K562 (cell line): ENCODE measurements around the gene RAE1.

Experiments used
- BCOR ChIP-seq: fragments of 450-650 bp; IDR thresholded peaks from 2 replicates; pipeline ENCODE4 v1.6.1; 2016
- CHD4 ChIP-seq: fragments of 200-600 bp; sonication (generic); IDR thresholded peaks from 3 replicates; pipeline ENCODE4 v1.6.1; 2012; ENCODE audit warnings: low read depth, mild to moderate bottlenecking, mixed read lengths, low read length, inconsistent platforms; ENCODE audit not compliant: insufficient read depth, insufficient replicate concordance, poor library complexity, severe bottlenecking
- FOXK2 ChIP-seq, 2 experiments: fragments of 450-650 bp; IDR thresholded peaks in 1 of 2; conservative IDR thresholded peaks in 1 of 2; 2 replicates each; pipeline ENCODE4 v1.6.1; 2016; ENCODE audit warnings: low read depth in 2 of 2, mild to moderate bottlenecking in 1 of 2
- GABPB1 ChIP-seq: sonication (generic); formaldehyde crosslinking; IDR thresholded peaks from 2 replicates; pipeline ENCODE4 v1.8.0; 2022; ENCODE audit warnings: mild to moderate bottlenecking, missing genetic modification reagents
- POLR2A ChIP-seq: fragments of 450-650 bp; conservative IDR thresholded peaks from 2 replicates; pipeline ENCODE4 v1.6.1; 2016
- TBL1XR1 ChIP-seq, 2 experiments: IDR thresholded peaks; 2 replicates each; pipeline ENCODE4 v1.6.1; 2012; ENCODE audit warnings: improper control_type of control experiment in 2 of 2, low read length in 2 of 2, mild to moderate bottlenecking in 1 of 2
- ZNF274 ChIP-seq: IDR thresholded peaks from 2 replicates; pipeline ENCODE4 v1.6.1; 2011; ENCODE audit warnings: low read depth, mild to moderate bottlenecking, low read length, moderate library complexity, borderline replicate concordance

DNA sequence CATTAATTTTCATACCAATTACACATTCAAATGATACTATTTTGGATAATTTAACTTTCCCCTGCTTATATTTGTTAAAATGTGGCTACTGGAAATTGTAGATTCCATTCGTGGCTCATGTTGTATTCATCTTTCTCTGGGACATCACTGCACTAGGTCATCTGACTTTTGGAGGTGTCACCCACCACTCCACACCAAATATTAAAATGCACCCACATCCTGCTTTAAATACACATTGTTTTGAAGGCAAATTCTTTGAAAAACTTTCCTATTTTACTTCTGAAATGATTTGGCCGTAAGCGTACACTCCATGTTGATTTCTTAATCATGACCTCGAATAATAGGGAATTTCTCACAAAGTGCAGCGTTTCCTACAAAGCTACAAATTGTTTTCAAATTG is 31.5 kb downstream of the RAE1 start:
- TF ChIP-seq POLR2A: no peak
- no peak for TF ChIP-seq TBL1XR1 (IDR thresholded peaks at IDR 0.05; ENCODE audit: low read length in 2 of 2)
- no peak for TF ChIP-seq FOXK2 (conservative IDR thresholded peaks at IDR 0.05 in 1 of 2, IDR thresholded peaks at IDR 0.05 in 1 of 2; ENCODE audit: low read depth in 2 of 2)
- no peak for TF ChIP-seq CHD4
- no peak for TF ChIP-seq GABPB1 (CRISPR knock-in tag)
- no peak for TF ChIP-seq BCOR
- TF ChIP-seq ZNF274: no peak
